Neural progenitor cell (in vitro differentiated cells): ENCODE data around the gene CRYM.

Experiments
- CTCF ChIP-seq: fragments of 200-600 bp; sonication (generic); IDR thresholded peaks from 2 replicates; pipeline ENCODE4 v1.5.1; 2017; ENCODE audit warnings: antibody characterized with exemption, mild to moderate bottlenecking
- EZH2 ChIP-seq: fragments of 200-600 bp; sonication (generic); IDR thresholded peaks from 2 replicates; pipeline ENCODE4 v1.6.1; 2017; ENCODE audit warnings: antibody characterized with exemption, mild to moderate bottlenecking, moderate library complexity

- TF ChIP-seq CTCF: no peak
- TF ChIP-seq EZH2: no peak
These were observed 41.3 kb downstream of the CRYM start for GRCh38 chr16:21236831-21237230.
